ENCODE results near the gene ARHGAP1.

The ARHGAP1 gene

GRCh38 chr11:46664612-46665011 is 35.8 kb downstream of the ARHGAP1 start:
- DNase-seq (ENCODE audit: extremely low read depth, low read depth), result no peak
- TF ChIP-seq CTCF (IDR thresholded peaks at IDR 0.05; ENCODE audit: low read depth, low read length), result no peak

- no peak for DNase-seq (ENCODE audit: extremely low read depth, low read depth)
- no peak for TF ChIP-seq CTCF (IDR thresholded peaks at IDR 0.05; ENCODE audit: low read depth, low read length)
Measured at GRCh38 chr11:46663277-46663940, 37.0 kb downstream of the ARHGAP1 start.

GRCh38 chr11:46662366-46662765 is 38.1 kb downstream of the ARHGAP1 start:
- no peak for DNase-seq (ENCODE audit: extremely low read depth, low read depth)
- TF ChIP-seq CTCF (IDR thresholded peaks at IDR 0.05; ENCODE audit: low read depth, low read length), result no peak

- no peak for TF ChIP-seq CTCF (IDR thresholded peaks at IDR 0.05; ENCODE audit: low read depth, low read length)
- DNase-seq (ENCODE audit: extremely low read depth, low read depth), result no peak
Measured at GRCh38 chr11:46661836-46662235, 38.6 kb downstream of the ARHGAP1 start.

GRCh38 chr11:46659908-46660307 is 40.5 kb downstream of the ARHGAP1 start:
- no peak for TF ChIP-seq CTCF (IDR thresholded peaks at IDR 0.05; ENCODE audit: low read depth, low read length)
- peak; percentile 12 for DNase-seq (ENCODE audit: extremely low read depth, low read depth)

GRCh38 chr11:46658259-46658658 is 42.2 kb downstream of the ARHGAP1 start:
- TF ChIP-seq CTCF (IDR thresholded peaks at IDR 0.05; ENCODE audit: low read depth, low read length), result no peak

GRCh38 chr11:46657186-46657585 is 43.2 kb downstream of the ARHGAP1 start:
- DNase-seq (ENCODE audit: extremely low read depth, low read depth), result no peak
- no peak for TF ChIP-seq CTCF (IDR thresholded peaks at IDR 0.05; ENCODE audit: low read depth, low read length)

More at GRCh38 chr11:46658259-46658658, 42.2 kb downstream of the ARHGAP1 start:
- peak; percentile 51 for DNase-seq (ENCODE audit: extremely low read depth, low read depth)

All from AG09319 (cell line).